AG09319 (cell line): ENCODE measurements around the gene TBC1D1.
"Not testable (repeated sequence)": the region's sequence is repeated elsewhere in the genome, so short reads cannot be mapped to it uniquely, and the experiment has no call there.

ENCODE experiments used
- DNase-seq: peaks from one replicate; pipeline ENCODE4 v3.0.0-alpha.2; 2010; ENCODE audit warnings: low read depth; ENCODE audit errors: extremely low read depth
- CTCF ChIP-seq: IDR thresholded peaks from 2 replicates; pipeline ENCODE4 v1.5.1; 2011; ENCODE audit warnings: low read depth, mild to moderate bottlenecking, inconsistent platforms, low read length, moderate library complexity

The TBC1D1 gene

GRCh38 chr4:38015886-38016515 is 125.1 kb downstream of the TBC1D1 start:
- no peak for TF ChIP-seq CTCF

DNA sequence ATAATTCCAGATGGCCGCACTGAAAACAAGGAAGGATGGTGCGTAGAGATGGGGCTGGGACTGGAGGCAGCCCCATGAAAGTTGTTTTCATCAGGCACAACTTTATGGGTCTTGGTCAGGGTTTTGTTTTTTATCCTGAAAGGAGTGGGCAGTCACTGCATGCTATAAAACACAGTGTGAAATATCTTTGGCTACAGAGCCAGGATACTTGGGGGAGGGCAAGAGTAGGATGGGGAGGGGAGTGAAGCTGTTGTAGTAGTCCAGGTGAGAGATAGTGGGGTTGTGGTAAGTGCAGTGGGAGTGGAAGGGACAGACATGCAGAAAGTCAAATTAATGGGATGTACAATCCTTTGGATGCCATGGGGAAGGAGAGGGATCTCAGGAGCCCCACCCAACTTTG is 125.8 kb downstream of the TBC1D1 start:
- TF ChIP-seq CTCF = no peak
- DNase-seq = no peak

More at GRCh38 chr4:38015886-38016515, 125.1 kb downstream of the TBC1D1 start:
- peak; percentile 5 for DNase-seq

DNA sequence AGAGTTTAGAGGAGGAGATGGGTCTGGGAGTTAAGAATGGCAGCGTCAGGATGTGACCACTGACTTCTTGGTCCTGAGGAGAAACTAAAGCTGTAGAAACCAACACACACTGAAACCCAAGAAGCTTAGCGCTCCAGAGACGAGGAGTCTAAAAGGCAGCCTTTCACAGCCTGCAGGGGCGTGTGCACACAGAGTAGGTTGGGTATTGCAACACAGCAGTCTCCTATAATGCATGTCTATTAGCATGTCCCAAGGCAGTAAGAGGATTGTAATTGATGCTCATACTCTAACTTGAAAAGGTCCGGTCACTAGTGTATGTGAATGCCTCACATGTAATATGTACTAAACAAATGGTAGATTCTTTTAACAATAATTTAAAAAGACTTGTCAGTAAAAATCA is 126.7 kb downstream of the TBC1D1 start:
- DNase-seq = no peak
- no peak for TF ChIP-seq CTCF

DNA sequence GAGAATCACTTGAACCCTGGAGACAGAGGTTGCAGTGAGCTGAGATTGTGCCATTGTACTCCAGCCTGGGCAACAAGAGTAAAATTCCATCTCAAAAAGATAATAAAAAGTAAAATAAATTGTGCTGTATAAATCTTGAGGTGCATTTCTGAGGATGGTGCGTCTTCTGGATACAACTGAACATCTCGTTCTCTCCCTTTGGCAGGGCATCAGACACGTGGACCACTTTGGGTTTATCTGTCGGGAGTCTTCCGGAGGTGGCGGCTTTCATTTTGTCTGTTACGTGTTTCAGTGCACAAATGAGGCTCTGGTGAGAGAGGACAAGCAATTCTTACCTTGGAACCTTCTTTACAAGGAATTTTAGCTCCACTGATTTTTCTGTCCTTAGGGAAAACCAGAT is 129.5 kb downstream of the TBC1D1 start:
- no peak for DNase-seq
- TF ChIP-seq CTCF = no peak

DNA sequence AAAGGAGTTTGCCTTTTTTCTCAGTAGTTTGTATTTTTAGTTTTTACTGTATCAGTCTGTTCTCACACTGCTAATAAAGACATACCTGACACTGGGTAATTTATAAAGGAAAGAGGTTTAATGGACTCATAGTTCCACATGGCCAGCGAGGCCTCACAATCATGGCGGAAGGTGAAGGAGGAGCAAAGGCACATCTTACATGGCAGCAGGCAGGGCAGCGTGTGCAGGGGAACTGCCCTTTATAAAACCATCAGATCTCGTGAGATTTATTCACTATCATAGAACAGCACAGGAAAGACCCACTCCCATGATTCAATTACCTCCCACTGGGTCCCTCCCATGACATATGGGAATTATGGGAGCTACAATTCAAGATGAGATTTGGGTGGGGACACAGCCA is 130.1 kb downstream of the TBC1D1 start:
- DNase-seq = not testable (repeated sequence)

GRCh38 chr4:38021751-38022150 is 130.9 kb downstream of the TBC1D1 start:
- no peak for DNase-seq
- no peak for TF ChIP-seq CTCF

- no peak for TF ChIP-seq CTCF
- DNase-seq = no peak
Observed at GRCh38 chr4:38023347-38024205, 132.7 kb downstream of the TBC1D1 start.
